Transverse colon (tissue), 3 donors: ENCODE results near the gene APMAP.

ENCODE experiments used
- POLR2A ChIP-seq: fragments of 450-650 bp; IDR thresholded peaks from one replicate; pipeline ENCODE4 v1.6.1; 2016; ENCODE audit warnings: antibody characterized with exemption, mild to moderate bottlenecking, moderate library complexity
- TF ChIP-seq, protein P1 (sequence below), 5 experiments: fragments of 200-600 bp in 3 of 5; fragments of 450-650 bp in 2 of 5; sonication (generic) in 3 of 5; IDR thresholded peaks; 1 replicate in 2 of 5; 2 replicates in 3 of 5; pipeline ENCODE4 v1.5.1; 2016 to 2017; ENCODE audit warnings: antibody characterized with exemption in 5 of 5, inconsistent platforms in 3 of 5, mild to moderate bottlenecking in 2 of 5, moderate library complexity in 1 of 5

DNA sequence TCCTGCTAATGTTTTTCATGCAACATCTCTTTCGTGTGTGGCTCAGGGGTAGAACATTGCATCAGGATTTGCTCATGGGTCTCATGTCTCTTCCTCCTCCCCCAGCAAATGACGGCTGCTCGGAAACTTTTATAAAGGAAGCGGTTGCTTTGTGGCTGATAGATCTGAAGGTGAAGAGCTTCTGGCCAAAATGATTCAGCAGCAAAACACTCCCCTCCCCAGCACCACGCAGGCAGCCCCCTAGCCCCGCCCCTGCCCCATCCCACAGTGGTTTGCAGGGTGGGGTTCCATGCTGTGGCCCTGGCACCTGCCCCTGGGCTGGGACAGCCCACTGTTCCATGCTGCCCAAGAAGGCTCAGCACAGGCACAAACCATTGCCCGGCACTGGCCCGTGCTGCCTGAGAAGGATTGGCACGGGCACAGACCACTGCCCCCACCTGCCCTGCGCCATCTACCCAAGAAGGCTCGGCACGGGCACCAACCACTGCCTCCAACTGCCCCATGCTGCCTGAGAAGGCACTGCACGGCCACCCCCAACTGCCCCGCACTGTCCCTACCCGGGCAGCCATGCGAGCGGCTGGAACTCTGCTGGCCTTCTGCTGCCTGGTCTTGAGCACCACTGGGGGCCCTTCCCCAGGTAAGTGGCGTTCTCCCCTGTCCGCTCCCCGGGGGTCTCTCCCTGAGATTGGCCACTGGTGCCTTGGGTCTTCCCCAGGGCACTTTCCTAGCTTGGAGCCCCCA, 43.4 kb downstream of the APMAP start, which contains the start of gene CST7:
- TF ChIP-seq, protein P1, sequence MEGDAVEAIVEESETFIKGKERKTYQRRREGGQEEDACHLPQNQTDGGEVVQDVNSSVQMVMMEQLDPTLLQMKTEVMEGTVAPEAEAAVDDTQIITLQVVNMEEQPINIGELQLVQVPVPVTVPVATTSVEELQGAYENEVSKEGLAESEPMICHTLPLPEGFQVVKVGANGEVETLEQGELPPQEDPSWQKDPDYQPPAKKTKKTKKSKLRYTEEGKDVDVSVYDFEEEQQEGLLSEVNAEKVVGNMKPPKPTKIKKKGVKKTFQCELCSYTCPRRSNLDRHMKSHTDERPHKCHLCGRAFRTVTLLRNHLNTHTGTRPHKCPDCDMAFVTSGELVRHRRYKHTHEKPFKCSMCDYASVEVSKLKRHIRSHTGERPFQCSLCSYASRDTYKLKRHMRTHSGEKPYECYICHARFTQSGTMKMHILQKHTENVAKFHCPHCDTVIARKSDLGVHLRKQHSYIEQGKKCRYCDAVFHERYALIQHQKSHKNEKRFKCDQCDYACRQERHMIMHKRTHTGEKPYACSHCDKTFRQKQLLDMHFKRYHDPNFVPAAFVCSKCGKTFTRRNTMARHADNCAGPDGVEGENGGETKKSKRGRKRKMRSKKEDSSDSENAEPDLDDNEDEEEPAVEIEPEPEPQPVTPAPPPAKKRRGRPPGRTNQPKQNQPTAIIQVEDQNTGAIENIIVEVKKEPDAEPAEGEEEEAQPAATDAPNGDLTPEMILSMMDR (IDR thresholded peaks at IDR 0.05): no peak
- no peak for TF ChIP-seq POLR2A
